Fibroblast of skin of abdomen (primary cell): ENCODE measurements around the gene STAC3.

ENCODE experiments used
- DNase-seq: peaks from one replicate; pipeline ENCODE4 v3.0.0-alpha.2; 2013

The STAC3 gene

DNA sequence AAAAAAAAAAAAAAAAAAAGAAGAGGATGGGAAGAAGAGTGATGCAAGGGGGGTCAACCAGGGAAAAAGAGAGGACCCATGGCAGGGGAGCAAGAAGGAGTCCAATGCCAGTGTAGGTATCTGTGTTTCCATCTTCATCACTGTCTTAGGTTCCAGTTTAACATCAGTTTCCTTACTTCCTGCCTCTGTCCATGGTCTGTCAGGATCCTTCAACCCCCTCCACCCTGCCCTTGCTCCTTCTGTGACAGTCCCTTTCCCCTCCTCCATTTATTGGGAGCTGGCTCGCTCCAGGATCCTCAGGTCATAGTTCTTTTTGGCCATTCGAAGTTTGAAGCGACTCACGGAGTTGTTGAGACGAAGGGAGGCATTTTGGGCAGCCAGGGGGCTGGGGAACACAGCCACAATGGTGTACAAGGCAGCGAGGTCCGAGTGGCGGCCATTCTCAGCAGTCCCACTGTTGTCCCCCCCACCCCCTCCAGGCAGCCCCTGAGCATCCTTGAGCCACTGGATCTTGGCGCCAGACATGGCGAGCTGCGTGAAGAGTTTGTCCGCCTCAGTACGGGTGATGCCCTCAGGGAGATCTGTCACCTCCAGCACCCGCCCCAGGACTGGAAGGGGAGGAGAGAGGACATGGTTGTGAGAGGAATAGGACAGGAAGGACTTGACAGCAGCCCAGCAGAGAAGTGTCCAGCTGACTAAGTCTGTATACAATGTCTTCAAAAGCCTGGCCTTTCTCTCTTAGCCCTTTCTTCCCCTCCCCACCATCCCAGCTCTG is 3.7 kb upstream of the STAC3 start:
- no peak for DNase-seq

- DNase-seq, result no peak
These were observed 446 bp downstream of the STAC3 start for GRCh38 chr12:57250541-57250940.

DNA sequence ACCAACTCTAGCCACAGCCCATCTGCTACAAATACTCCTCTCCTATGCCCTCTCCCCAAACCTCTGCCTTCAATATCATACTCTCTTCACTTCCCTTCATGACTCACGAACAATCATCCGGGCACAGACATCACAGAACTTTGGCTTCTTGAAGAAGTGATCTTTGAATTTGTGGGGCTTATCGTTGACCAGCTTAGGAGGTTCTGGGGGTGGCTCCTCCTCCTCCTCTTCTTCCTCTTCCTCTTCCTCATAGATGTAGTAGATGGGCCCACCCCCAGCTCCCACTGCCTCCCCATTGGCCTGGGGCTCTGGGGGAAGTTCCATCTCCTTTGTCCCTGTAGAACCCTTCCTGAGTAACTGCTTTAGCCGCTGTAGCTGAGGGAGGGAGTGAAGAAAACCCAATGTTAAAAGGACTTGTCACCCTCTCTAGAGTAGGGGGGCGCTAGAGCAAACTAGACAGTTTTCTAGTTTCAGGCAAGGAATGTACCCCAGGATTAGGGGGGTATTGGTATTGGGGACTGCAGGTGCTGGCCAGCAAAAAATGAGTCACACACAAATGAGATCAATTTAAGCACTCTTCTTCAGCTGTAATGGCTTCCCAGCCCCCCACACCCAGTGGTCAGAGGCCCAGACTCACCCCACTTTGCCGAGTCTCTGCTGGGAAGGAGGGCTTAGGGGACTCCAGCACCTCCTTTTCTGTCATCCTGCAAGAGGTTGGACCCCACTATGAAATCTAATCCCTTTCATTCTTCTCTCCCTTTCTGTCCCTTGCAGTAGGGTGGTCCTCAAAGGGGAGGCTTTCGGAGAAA is 1.8 kb downstream of the STAC3 start:
- no peak for DNase-seq

DNA sequence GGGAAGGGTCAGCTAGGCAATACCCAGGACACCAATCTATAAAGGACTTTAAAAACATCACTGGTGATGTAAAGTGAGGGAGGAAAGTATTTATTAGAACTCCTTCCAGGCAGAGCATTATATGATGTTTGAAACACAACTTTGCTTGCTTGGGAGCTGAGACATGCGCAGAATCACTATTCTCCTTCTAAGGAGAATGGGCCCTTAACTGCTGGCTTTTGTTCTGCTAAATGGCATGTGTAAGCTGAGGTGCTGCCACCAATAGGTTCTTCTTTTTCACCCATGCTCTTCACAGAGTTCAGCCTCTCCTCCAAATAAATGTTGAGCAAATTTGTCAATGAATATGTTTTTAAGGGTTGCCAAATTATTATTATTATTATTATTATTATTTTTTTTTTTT is 3.9 kb downstream of the STAC3 start:
- no peak for DNase-seq

DNA sequence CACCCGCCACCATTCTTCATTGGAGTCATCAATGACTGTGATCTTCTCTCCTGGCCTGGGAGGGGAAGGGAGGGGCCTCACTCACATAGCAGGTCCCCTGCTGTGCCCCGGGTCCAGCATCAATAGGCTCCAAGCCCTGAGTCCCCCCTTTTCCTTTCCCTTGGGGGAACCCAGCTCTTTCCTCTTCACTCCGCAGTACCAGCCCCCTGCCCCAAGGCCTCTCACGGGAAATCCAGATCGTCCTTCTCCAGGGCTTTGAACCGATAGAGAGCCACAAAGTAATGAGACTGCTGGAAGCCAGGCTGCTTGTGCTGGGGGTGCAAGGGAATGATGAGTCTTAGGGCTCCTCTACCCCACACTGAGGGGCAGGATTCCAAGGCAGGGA is 6.7 kb downstream of the STAC3 start:
- no peak for DNase-seq

DNA sequence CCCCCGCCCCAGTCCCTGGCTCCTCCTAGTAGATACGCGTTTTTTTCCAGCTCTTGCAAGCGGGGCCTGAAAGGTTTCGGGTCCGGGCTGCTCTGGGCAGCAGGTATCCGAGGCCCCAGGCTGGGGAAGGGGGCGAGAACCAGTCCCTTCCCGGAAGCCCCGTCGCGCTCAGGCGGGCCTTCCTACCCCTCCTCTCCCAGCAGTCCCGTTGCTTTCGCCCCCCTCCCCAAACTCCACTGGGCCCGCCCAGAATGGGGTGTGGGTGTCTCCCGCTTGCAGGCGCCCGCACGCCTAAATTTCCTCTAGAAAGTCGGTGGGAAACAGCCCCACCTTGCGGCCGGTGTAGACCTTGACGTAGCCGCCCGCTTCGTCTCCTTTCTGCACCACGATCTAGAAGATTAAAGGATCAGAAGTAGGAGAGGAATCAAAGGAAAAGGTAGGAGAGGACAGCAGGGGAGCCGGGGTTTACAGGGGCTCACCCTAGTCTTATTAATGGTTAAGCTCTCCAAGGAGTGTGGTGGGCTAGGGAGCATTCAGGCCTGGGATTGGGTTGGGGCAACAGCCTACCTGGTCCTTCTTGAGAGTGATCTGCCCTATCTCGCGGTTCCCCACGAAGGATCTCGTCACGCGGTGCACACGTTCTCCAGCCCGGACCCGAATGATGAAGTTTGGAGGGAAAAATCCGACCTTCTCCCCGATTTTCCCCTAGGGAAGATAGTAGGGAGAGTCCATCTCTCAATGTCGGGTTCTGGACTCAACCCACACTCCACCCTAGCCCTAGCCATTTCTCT is 7.3 kb downstream of the STAC3 start:
- peak; percentile 64 for DNase-seq

GRCh38 chr12:57242691-57243454 is 8.1 kb downstream of the STAC3 start:
- no peak for DNase-seq

DNA sequence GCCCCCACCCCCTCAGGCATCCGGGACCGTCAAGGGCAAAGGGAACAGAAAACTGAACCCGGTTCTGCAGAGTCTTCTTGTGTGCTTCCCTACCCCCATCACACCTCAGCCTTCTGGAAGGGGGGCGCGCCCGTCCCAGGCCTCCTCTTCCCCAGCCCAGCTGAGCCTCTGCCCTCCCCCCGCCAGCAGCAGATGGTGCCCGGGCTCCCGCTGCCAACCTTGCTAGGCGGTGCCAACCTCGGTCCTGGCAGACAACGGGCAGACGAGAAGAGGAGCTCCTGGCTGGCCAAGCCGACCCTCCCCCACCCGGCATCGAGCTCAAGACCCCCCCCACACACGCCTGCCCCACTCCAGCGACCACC is 8.7 kb downstream of the STAC3 start:
- no peak for DNase-seq

GRCh38 chr12:57241402-57242310 is 9.3 kb downstream of the STAC3 start:
- DNase-seq, result no peak

DNA sequence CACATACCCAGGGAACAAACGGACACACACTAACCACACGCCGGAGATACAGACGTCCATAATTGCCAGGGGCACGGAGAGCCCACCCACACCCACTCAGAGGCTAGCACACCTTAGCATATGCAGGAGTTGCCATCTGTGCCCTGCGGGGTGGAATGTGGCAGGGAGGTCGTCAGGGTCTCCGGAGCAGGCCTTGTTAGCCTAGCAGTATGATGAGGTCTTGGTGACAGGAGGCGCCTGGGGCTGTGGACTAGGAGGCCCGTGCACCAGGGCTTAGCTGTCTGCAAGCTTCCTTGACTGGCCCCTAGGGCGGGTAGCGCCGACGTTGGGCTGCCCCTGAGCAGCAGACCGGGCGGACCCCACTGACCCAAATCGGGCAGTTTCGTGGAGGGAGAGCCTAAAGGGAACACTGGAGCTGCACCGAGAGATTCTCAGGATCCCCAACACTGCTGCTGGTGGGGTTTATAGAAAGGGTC is 10.0 kb downstream of the STAC3 start:
- no peak for DNase-seq

DNA sequence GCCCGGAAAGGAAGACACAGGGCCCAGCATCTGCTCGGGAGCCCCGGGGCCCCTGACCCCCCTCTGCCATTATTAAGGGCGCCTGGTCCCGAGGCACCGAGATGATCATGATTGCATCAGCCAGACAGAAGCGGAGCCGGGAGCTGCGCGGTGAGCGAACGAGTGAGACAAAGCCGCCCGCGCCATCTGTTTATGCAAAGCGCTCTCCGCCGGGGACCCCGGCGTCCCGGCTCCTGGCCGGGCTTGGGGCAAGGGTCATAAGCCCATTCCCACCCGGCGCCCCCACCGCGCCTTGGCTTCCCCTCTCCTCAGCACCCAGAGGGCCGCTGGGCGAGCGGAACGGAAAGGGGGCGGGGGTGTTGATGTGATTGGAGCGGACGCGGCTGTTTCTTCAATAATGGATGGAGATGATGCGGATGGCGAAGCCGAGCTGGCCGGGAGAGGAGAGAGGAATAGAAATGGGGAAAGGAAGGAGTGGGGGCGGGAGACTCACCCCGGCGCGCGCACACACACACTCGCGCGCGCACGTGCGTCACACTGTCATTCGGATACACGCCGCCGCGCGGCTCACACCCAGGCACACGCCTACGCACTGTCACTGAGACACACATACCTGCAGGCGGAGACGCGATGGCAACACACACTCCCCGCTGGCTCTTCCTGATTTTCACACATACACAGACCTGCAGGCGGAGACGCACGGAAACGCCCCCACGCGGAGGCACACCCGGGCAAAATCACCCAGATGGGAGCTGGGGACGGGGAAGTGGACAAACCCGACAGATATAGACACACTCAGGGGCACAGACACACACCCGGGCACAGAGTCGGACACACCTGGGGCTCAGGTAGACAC is 10.7 kb downstream of the STAC3 start:
- peak; percentile 69 for DNase-seq

DNA sequence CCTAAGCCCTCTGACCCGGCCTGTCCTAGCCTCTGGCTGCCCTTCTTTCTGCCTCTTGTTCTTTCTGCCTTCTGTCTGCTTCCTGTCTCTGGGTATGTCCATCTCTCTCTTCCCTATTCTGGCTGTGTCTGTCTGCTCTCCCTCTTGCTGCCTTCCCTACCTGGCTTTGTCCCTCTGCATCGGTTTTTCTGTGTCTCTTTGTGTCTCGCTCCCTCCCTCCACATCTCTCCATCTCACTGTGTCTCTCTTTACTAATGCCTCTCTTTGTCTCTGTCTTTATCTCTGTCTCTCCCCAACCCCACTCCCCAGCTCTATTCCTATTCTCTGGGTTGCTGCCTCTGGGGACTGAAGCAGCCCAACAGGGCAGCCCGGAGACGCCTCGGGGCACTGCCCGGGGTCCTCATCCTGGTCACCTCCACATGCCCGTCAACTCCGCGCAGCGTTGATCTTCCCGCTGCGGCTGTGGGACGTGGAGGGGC is 11.4 kb downstream of the STAC3 start:
- no peak for DNase-seq

- DNase-seq, result peak; percentile 86
These were observed 12.0 kb downstream of the STAC3 start for GRCh38 chr12:57238854-57239554.

- DNase-seq, result no peak
These were observed 12.8 kb downstream of the STAC3 start for GRCh38 chr12:57237932-57238853.

DNA sequence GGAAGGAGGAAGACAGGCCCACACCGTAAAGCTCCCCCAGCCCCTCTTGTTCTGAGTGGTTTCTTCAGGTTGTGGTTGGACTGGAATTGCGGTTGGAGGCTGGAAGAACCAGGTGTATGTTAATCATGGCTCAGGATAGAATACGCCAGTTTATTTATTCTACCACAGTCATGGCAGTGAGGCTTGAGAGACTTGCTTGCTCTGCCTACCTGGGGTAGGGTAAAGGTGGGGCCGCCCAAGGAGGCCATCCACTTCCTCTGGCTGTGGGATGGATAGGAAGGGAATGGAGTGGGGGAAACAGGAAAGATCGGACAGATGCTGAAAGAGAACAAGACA is 13.4 kb downstream of the STAC3 start:
- no peak for DNase-seq

- DNase-seq, result no peak
These were observed 13.9 kb downstream of the STAC3 start for GRCh38 chr12:57236925-57237595.

- no peak for DNase-seq
These were observed 14.6 kb downstream of the STAC3 start for GRCh38 chr12:57236201-57236924.
